OCI-LY7 (cell line): ENCODE data around the gene ST6GAL1. TPM values are rescaled to one million over a fixed set of nuclear protein-coding genes. Genes with fewer than 3 reads are reported as not detected.

Source experiments
- BruUV-seq: library from RNA; stranded (reverse); fragments of 400-500 nt; replicated peaks from 2 replicates; lab custom pipeline; 2021; lab: Mats Ljungman, UMichigan
- CTCF ChIA-PET: fragments of 300-600 bp; sonication (Branson Sonifier 250); formaldehyde crosslinking; loops from one replicate; lab custom pipeline; 2022; ENCODE audit warnings: antibody characterized with exemption; ENCODE audit not compliant: unreplicated experiment; lab: Charles Lee
- POLR2A ChIA-PET: fragments of 300-600 bp; sonication (Branson Sonifier 250); formaldehyde crosslinking; loops from one replicate; lab custom pipeline; 2022; ENCODE audit warnings: antibody characterized with exemption; lab: Charles Lee
- DNase-seq: peaks from one replicate; pipeline ENCODE4 v3.0.0-alpha.2; 2015; ENCODE audit warnings: low spot score
- H2AFZ ChIP-seq: fragments of 200-600 bp; sonication (generic), shearing (Covaris generic); 2 replicates; pipeline ENCODE4 v1.6.1; 2014; ENCODE audit warnings: mild to moderate bottlenecking, antibody characterized with exemption, low read length, moderate library complexity
- H3K27ac ChIP-seq: fragments of 200-600 bp; sonication (generic); 2 replicates; pipeline ENCODE4 v1.5.1; 2014; ENCODE audit warnings: mixed run types, low read depth, mild to moderate bottlenecking, moderate library complexity, low read length, inconsistent platforms; ENCODE audit not compliant: poor library complexity, severe bottlenecking
- H3K36me3 ChIP-seq: fragments of 200-600 bp; sonication (generic); 2 replicates; pipeline ENCODE4 v1.6.1; 2014; ENCODE audit warnings: mild to moderate bottlenecking, antibody characterized with exemption, low read length, moderate library complexity, mixed read lengths; ENCODE audit not compliant: insufficient read depth
- H3K4me1 ChIP-seq: fragments of 200-600 bp; sonication (generic); 2 replicates; pipeline ENCODE4 v1.5.1; 2014; ENCODE audit warnings: mild to moderate bottlenecking, low read length; ENCODE audit not compliant: insufficient read depth, poor library complexity, severe bottlenecking
- H3K4me2 ChIP-seq: fragments of 200-600 bp; sonication (generic); 2 replicates; pipeline ENCODE4 v1.6.1; 2014; ENCODE audit warnings: mild to moderate bottlenecking, low read length
- H3K4me3 ChIP-seq: fragments of 200-600 bp; sonication (generic); 2 replicates; pipeline ENCODE4 v1.5.1; 2014; ENCODE audit warnings: mild to moderate bottlenecking, low read depth, low read length; ENCODE audit not compliant: poor library complexity, severe bottlenecking
- H3K79me2 ChIP-seq: fragments of 200-600 bp; sonication (generic); 2 replicates; pipeline ENCODE4 v1.6.1; 2016; ENCODE audit warnings: low read depth, mild to moderate bottlenecking, low read length, moderate library complexity, mixed read lengths; ENCODE audit not compliant: insufficient read depth
- H3K9me2 ChIP-seq: fragments of 200-600 bp; sonication (generic); 2 replicates; pipeline ENCODE4 v1.6.1; 2016; ENCODE audit warnings: mild to moderate bottlenecking, low read length, mixed read lengths; ENCODE audit not compliant: insufficient read depth
- H3K9me3 ChIP-seq: fragments of 200-600 bp; sonication (generic); 2 replicates; pipeline ENCODE4 v1.6.1; 2014; ENCODE audit warnings: mild to moderate bottlenecking, mixed run types, low read length, mixed read lengths
- H4K20me1 ChIP-seq: fragments of 200-600 bp; sonication (generic); 2 replicates; pipeline ENCODE4 v1.6.1; 2014; ENCODE audit warnings: mild to moderate bottlenecking, antibody characterized with exemption, low read length, moderate library complexity, mixed read lengths; ENCODE audit not compliant: insufficient read depth
- EZH2phosphoT487 ChIP-seq: fragments of 200-600 bp; sonication (generic); IDR thresholded peaks from 2 replicates; pipeline ENCODE4 v1.6.1; 2018; ENCODE audit warnings: low read depth, borderline replicate concordance, mild to moderate bottlenecking, mixed run types, antibody characterized with exemption, low read length, moderate library complexity, mixed read lengths
- intact Hi-C: fragments of 100-400 bp; cut with micrococcal nuclease; formaldehyde crosslinking; loops from one replicate; pipeline ENCODE4 v1.10.0; 2022; ENCODE audit not compliant: unreplicated experiment
- total RNA-seq, 2 experiments: library from RNA; depleted of rRNA in 1 of 2; stranded (reverse); fragments of >200 nt in 1 of 2; shearing (Covaris generic) in 1 of 2; gene quantifications; 2 replicates each; pipeline ENCODE4 v1.2.3, GENCODE V29; 2014 to 2022
- TF ChIP-seq, protein P1 (sequence below): fragments of 200-600 bp; sonication (generic); conservative IDR thresholded peaks from 2 replicates; pipeline ENCODE4 v1.5.1; 2014; ENCODE audit warnings: mild to moderate bottlenecking, antibody characterized with exemption, low read length, moderate library complexity, mixed read lengths

Gene ST6GAL1
- total RNA-seq, 2 experiments from 2014 or later = 192 to 375 TPM

DNA sequence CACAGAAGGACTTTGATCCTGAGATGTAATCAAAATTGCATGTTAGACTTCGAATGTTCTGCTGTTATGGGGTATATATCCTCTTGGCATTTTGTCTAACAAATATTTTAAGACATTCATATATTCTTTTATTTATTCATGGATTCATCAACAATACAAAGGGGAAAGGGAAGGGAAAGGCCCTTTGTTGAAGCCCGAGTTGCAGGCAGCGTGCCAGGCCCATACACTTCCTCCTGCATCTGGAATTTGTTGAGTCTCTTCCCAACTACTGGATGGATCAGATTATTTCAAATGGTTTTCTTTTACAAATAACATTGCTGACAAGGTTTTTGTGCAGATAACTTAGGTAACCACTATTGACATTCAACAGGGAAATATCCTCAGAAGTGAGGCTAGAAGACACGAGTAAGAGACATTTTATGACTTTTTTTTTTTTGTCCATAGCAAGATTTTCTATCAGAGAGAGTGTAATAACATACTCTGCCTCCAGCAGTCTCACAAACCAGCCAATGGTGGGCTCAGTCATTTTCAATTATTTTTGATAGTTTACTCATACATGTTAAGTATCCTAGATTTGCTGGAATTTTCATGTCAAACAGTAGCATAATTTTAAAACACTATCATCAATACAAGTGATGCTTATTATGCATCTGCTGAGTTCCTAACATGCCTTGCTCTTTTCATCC lies 114.7 kb downstream of the ST6GAL1 start:
- Histone ChIP-seq H3K27ac (peak overlapping the region; percentile 90), H3K4me1 (peaks cover 64% of the 10 kb centered on the region), H3K4me3 (peak overlapping the region; percentile 56), H2AFZ (no peak overlapping the region), H3K9me2 (no peaks in the 10 kb centered on the region), H3K79me2 (peaks cover 100% of the 10 kb centered on the region), H3K4me2 (peak overlapping the region; percentile 85), H4K20me1 (peaks cover 49% of the 10 kb centered on the region), H3K36me3 (peaks cover 100% of the 10 kb centered on the region), H3K9me3 (peaks cover 3% of the 10 kb centered on the region; the same call in 1 of the 2 replicates)
- DNase-seq = no peak
- intact Hi-C loops = loop anchor here (1.0 kb wide), 2 partner anchors 18 to 20 kb away; no protein-coding TSS in a partner anchor
- BruUV-seq = no TSS peak
- POLR2A ChIA-PET = interaction anchor here (0.6 to 3.0 kb wide), 20 partner anchors 10 to 1005 kb away, joined by 3 to 15 read pairs (median 4); partner anchors contain the start of gene EIF4A2
- TF ChIP-seq EZH2phosphoT487 = no peak
- TF ChIP-seq, protein P1, sequence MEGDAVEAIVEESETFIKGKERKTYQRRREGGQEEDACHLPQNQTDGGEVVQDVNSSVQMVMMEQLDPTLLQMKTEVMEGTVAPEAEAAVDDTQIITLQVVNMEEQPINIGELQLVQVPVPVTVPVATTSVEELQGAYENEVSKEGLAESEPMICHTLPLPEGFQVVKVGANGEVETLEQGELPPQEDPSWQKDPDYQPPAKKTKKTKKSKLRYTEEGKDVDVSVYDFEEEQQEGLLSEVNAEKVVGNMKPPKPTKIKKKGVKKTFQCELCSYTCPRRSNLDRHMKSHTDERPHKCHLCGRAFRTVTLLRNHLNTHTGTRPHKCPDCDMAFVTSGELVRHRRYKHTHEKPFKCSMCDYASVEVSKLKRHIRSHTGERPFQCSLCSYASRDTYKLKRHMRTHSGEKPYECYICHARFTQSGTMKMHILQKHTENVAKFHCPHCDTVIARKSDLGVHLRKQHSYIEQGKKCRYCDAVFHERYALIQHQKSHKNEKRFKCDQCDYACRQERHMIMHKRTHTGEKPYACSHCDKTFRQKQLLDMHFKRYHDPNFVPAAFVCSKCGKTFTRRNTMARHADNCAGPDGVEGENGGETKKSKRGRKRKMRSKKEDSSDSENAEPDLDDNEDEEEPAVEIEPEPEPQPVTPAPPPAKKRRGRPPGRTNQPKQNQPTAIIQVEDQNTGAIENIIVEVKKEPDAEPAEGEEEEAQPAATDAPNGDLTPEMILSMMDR = no peak
- CTCF ChIA-PET = interaction anchor here (0.5 kb wide), 1 partner anchor 114 kb away, joined by 7 read pairs; no protein-coding TSS in a partner anchor

DNA sequence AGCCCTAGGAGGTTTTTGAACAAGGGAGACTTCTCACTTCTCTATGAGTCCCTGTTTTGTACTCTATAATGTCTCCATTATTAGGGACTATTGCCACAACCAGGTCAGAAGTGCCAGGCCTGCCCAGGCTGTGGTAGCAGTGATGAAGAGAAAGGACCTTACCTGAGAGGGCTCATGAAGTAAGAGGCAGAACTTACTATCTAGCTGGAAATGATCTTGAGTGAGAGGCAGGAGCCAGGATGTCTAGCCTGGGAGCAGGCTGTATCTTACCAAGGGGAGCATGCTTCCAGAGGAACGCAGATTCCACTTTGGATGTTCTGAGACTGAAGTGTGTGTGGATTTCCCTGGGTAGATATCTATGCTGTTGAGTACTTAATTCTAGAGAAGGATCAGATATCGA lies 115.7 kb downstream of the ST6GAL1 start:
- Histone ChIP-seq H4K20me1 (peaks cover 39% of the 10 kb centered on the region), H3K27ac (peak overlapping the region; percentile 90), H2AFZ (no peak overlapping the region), H3K9me2 (no peaks in the 10 kb centered on the region), H3K36me3 (peaks cover 100% of the 10 kb centered on the region), H3K4me1 (peaks cover 54% of the 10 kb centered on the region), H3K79me2 (peaks cover 100% of the 10 kb centered on the region), H3K4me3 (no peak overlapping the region), H3K9me3 (peaks cover 12% of the 10 kb centered on the region), H3K4me2 (no peak overlapping the region)
- no peak for DNase-seq
- POLR2A ChIA-PET = interaction anchor here (0.6 to 3.0 kb wide), 8 partner anchors 9 to 1004 kb away, joined by 3 to 15 read pairs (median 4); no protein-coding TSS in a partner anchor
- BruUV-seq = no TSS peak
- CTCF ChIA-PET = no interaction called here
- intact Hi-C loops = no loop called here
- TF ChIP-seq EZH2phosphoT487 = no peak
- TF ChIP-seq, protein P1 = no peak
